GM21447 (cell line): ENCODE results near the gene RPL18.
A peak's percentile ranks its signal among the peaks of the same experiment; 100 is the strongest.
"Not testable (repeated sequence)": the region's sequence is repeated elsewhere in the genome, so short reads cannot be mapped to it uniquely, and the experiment has no call there.

Experiments used
- ATAC-seq: cut with Tn5 transposase; IDR thresholded peaks from one replicate; pipeline ENCODE4 v1.9.1; 2021; ENCODE audit not compliant: unreplicated experiment

The RPL18 gene

GRCh38 chr19:48644839-48645619 is 26.1 kb upstream of the RPL18 start:
- no peak for ATAC-seq

DNA sequence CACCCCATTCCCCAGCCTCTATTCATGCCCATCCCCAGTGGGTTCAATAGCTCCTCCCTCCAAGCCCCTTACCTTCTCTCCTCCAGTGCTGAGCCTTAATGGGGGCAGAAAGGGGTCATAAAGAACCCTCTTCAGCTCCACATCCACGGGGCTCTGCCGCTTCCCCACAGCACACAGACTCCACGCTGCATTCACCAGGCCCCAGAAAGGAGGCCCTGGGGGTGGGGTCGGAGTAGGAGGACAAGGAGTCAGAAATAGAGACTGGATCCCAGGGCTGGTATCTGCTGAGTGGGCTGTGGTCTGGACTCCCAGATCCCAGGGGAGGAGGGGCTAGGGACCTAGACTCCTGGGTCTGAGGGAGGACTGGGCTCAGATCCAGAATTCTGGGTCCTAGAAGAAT is 25.4 kb upstream of the RPL18 start:
- no peak for ATAC-seq

DNA sequence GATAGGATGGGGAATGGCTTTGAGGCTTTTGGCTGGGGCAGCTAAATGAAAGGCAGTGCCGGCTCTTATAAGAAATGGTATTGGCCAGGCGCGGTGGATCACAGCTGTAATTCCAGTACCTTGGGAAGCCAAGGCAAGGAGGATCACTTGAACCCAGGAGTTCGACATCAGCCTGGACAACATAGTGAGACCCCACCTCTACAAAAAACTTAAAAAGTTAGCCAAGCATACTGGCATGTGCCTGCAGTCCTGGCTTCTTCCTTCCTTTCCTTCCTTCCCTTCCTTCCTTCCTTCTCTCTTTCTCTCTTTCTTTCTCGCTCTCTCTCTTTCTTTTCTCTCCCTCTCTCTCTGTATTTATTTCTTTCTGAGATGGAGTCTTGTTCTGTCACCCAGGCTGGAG is 23.9 kb upstream of the RPL18 start:
- no peak for ATAC-seq

GRCh38 chr19:48641850-48642249 is 22.9 kb upstream of the RPL18 start:
- ATAC-seq: no peak

- no peak for ATAC-seq
These were observed 20.8 kb upstream of the RPL18 start for GRCh38 chr19:48639483-48640375.

DNA sequence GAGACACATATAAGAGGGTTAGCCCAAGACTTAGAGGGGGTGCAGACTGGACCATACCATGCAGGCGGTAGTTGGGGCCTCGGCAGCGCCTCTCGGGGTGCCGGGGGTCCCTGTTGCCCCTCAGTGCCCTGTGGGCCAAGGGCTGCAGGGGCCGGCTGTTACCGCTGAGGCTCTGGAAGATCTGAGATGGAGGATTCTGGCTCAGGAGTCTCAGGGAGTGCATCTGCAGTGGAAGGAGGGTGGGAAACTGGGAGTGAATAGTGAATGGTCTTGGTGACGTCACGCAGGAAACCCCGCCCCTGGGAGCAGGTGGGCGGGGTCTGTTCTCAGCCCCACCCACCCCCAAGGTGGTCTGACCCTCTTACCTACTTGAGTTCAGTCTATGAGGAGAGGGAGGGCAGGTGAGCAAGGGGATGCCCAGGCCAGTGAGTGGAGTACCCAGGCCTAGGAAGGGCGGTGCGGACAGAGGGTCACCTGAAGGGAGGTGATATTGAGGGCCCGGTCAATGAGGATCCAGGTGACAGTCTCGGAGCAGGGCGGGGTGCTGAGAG is 19.9 kb upstream of the RPL18 start:
- no peak for ATAC-seq

DNA sequence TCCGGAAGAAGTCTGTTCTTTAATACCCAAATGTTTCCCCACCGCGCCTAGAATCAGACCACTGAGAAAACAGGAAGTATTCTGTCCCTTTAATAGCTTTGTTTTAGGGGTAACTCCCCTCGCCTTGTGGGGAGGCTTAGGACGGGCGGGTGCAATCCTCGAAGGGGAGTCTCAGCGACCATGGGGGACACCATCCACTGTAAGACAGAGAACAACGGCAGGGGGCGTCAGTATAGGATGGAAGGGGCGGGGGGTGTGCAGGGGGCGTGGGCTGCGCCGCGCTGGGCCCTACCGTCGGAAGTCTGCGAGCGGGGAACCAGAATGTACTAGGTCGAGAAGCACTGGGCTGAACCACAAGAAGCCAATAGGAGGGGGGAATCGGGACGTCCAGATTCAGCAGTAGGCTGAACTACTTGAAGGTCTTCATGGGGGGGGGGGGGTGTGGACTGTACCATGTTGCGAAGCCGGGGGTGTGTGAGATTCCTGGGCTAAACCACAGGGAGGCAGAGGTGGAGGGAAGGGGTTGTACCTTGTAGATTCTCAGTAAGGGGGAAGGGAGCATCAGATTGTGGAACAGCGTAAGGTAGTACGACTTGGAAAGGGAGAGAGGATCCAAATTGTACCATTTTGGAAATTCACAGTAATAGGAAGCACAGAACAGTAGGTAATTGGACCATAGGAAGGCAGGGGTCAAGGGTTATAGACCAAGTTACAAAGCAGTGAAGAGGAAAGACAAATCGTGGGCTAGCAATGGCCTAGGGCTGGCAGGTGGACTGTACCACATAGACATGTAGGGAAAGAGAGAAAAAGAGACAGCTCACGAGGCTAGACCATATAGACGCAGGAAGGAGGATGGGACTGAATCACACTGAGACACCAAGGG is 19.2 kb upstream of the RPL18 start:
- ATAC-seq: peak; percentile 20

- peak; percentile 63 for ATAC-seq
These were observed 18.5 kb upstream of the RPL18 start for GRCh38 chr19:48637449-48637947.

DNA sequence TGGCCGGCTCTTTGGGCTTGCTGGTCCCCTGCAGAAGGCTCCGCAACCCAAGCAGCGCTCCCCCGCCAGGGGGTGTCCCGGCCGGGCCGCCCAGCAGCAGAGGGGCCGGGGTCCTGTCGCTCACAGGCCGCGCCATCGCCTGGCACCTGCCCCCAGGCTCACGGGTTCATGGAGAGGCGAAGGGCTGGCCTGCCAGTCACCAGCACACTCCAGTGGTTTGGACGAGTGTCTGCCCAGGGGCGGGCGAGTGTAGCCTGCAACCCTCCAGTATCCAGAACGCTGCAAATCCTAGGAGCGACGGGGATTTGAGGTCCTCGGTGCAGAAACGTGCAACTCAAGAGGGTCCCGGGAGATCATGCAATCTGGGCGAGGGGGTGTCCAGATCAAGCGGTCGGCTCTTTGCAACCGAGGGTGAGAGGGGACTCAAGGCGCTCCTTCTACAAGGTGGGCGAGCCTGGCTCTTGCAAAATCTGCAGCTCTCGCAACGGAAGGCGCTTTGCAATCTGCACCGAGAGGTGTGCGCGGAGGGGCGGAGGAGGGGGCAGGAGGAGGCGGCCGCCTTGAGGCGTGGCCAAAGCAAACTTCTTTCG is 18.0 kb upstream of the RPL18 start, which contains the start of gene DBP:
Gene DBP (minus strand): TSS at position 521 of the 590 bp plus-strand sequence. CDS start 385 bp downstream, at position 136.
- no peak for ATAC-seq

DNA sequence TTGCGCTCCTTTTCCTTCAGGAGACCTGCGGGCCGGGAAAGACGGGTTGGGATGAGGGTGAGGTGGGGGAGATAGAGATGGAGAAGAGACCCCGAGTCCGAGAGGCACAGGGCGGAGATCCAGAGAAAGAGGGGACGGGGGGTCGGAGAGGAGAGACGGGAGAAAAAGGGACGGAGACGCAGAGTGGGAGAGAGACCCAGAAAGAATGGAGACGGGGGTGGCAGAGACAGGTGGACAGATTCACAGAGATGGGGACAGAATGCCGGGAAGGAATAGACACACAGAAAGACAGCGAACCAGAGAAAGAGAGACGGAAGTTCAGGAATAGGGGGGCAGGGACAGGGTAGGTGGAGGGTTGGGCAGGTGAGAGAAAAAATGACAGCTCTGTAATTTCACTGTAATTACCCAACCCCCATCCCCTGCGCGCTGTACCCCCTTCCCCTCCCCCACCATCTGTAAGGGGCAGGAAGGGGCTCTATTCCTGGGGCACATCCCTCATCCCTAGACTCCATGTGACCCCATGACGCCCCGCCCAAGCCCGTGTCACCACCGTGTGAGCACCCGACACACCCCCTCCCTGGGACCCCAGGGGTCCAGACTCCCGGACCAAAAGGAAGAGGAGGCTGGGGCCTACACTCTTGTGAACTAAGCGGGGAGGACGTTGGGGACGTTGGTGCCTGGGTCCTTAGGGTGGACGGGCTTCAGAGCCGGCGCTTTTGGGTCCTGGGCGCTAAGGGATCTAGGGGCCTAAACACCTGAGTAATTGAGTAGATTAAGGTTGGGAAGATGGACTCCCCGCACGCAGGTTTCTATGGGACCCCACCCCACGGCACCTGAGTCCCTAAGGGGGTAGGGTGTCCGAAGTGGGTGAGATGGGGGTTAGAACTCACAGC is 17.2 kb upstream of the RPL18 start:
- ATAC-seq: no peak

- no peak for ATAC-seq
These were observed 16.4 kb upstream of the RPL18 start for GRCh38 chr19:48635263-48635965.

DNA sequence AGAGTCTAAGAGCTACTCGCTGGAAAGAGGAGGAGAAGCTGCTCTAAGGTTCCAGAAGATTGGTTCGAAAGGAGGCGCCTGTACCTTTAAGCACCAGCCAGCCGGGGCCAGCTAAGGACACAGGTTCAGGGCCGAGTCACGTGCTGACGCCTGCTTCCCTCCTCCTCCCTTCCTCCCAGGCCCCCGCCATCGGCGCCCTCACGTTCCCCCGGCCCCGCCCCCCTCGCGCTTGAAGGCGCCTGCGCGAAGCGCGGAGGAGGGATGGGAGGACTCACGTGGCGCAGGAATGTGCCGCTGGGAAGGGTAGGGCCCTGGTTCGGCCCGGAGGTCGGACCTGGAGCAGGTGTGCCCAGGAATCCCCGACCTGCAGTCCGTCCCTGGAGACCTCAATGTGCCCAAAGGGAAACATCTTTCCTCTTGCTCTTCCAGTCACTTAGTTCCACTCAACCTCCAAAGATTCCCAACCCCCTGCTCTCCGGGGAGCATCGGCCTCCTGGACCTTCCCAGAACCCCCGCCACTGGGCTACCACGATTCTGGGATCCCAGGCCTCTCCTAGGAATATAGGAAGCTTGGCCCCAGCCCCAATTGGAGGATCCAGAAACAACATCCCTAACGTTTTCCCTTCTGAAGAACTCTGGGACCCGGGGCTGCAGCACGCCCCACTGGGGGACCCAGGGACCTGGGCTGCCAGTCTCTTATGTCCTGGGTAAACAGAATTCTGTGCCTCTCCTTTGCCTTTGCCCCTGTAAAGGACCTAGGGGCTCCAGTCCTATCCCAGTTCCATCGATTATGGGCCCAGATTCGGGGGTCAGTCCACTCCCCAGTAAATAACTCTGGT is 15.7 kb upstream of the RPL18 start:
- ATAC-seq: peak; percentile 23

DNA sequence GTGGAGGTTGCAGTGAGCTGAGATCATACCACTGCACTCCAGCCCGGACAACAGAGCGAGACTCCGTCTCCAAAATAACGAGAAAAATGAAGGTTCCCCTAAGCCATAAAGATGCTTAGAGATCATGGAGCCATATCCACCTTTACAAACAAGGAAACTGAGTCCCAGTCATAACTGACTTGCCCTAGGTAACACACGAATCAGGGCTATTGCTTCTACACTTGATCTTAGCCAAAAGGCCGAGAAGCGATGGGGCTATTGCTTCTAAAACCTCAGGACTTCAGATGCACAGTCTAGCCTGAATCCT is 15.0 kb upstream of the RPL18 start:
- ATAC-seq: no peak

GRCh38 chr19:48633148-48634035 is 14.4 kb upstream of the RPL18 start:
- no peak for ATAC-seq

DNA sequence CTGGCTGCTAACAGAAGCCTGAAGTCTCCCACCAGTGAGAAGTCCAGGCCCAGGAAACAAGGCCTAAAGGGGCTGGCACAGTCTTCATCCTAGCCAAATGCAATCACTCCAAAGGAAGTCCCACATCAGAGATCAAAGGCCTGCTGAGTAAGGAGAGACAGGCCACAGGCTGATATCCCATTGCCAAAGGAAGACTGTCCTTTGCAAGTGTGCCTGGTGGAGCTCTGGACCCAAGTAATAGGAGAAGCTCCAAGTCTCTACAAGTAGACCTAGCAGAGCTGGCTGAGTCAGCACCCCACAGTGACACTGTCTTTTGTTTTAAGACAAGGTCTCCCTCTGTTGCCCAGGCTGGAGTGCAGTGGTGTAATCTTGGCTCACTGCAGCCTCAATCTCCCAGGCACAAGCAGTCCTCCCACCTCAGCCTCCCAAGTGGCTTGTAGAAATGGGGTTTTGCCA is 13.7 kb upstream of the RPL18 start:
- no peak for ATAC-seq

DNA sequence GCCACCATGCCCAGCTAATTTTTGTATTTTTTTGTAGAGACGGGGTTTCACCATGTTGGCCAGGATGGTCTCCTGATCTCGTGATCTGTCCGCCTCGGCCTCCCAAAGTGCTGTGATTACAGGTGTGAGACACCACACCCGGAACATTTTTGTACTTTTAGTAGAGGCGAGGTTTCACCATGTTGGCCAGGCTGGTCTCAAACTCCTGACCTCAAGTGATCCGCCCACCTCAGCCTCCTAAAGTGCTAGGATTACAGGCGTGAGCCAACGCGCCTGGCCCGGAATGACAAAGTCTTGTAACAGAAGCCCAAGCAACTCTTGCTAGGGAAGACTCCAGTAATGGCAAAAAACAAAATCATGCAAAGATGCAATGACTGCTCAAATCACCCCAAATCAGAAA is 13.3 kb upstream of the RPL18 start:
- not testable (repeated sequence) for ATAC-seq

- no peak for ATAC-seq
These were observed 12.2 kb upstream of the RPL18 start for GRCh38 chr19:48631225-48631624.
